AG10803 (cell line): ENCODE results near the gene CCL16.
A peak's percentile ranks its signal among the peaks of the same experiment; 100 is the strongest.

Experiments
- DNase-seq: peaks from one replicate; pipeline ENCODE4 v3.0.0; 2010; ENCODE audit warnings: low read depth
- H3K4me3 ChIP-seq: 2 replicates; pipeline ENCODE4 v1.5.1; 2011; ENCODE audit warnings: mild to moderate bottlenecking, low read length, control low read depth
- TF ChIP-seq, protein P1 (sequence below): conservative IDR thresholded peaks from 2 replicates; pipeline ENCODE4 v1.5.1; 2011; ENCODE audit warnings: mild to moderate bottlenecking, low read length, control low read depth, inconsistent platforms

The CCL16 gene

DNA sequence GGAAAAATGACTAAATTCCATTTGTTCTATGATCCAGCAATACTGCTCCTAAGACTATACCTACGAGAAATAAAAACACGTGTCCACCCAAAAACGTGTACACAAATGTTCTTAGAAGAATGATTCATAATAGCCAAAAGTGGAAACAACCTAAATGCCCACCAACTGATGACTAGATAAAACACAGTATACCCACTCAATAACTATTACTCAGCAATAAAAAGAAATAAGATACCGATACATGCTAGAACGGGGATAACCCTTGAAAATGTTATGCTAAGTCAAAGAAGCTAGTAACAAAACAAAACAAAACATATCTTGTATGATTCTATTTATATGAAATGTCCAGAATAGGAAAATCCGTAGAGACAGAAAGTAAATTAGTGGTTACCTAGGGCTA is 17.6 kb downstream of the CCL16 start:
- no peak overlapping the region for H3K4me3 ChIP-seq
- DNase-seq, result no peak
- TF ChIP-seq, protein P1, sequence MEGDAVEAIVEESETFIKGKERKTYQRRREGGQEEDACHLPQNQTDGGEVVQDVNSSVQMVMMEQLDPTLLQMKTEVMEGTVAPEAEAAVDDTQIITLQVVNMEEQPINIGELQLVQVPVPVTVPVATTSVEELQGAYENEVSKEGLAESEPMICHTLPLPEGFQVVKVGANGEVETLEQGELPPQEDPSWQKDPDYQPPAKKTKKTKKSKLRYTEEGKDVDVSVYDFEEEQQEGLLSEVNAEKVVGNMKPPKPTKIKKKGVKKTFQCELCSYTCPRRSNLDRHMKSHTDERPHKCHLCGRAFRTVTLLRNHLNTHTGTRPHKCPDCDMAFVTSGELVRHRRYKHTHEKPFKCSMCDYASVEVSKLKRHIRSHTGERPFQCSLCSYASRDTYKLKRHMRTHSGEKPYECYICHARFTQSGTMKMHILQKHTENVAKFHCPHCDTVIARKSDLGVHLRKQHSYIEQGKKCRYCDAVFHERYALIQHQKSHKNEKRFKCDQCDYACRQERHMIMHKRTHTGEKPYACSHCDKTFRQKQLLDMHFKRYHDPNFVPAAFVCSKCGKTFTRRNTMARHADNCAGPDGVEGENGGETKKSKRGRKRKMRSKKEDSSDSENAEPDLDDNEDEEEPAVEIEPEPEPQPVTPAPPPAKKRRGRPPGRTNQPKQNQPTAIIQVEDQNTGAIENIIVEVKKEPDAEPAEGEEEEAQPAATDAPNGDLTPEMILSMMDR, result no peak

DNA sequence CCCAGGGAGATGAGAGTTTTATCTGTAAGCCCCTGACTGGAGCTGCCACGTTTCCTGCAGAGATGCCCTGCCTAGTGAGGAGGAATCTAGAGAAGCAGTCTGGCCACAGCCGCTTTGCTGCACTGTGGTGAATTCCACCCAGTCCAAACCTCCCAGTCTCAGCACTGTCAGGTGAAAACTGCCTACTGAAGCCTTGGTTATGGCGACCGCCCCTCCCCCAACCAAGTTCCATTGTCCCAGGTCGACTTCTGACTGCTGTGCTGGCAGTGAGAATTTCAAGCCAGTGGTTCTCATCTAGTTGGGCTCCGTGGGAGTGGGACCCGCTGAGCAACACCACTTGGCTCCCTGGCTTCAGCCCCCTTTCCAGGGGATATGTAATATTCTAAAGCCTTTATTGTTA is 27.6 kb downstream of the CCL16 start:
- H3K4me3 ChIP-seq, result no peak overlapping the region
- TF ChIP-seq, protein P1, result no peak

DNA sequence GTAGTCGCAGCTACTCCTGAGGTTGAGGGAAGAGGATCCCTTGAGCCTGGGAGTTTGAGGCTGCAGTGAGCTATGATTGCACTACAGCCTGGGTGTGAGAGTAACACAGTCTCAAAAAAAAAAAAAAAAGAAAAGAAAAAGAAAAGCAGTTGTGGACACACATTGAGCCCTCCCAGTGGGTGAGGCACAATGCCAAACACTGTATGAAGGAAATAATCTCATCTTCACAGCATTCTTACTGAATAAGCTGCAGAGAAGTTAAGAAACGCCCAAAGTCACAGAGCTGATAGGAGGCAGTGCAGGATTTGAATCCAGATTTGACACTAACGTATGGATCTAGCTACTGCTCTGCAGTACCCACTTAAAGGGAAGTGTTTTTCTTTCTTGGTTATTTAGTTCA is 31.9 kb downstream of the CCL16 start:
- TF ChIP-seq, protein P1, result no peak
- DNase-seq, result no peak
- no peak overlapping the region for H3K4me3 ChIP-seq

More for the DNA sequence above, 27.6 kb downstream of the CCL16 start:
- DNase-seq, result no peak

DNA sequence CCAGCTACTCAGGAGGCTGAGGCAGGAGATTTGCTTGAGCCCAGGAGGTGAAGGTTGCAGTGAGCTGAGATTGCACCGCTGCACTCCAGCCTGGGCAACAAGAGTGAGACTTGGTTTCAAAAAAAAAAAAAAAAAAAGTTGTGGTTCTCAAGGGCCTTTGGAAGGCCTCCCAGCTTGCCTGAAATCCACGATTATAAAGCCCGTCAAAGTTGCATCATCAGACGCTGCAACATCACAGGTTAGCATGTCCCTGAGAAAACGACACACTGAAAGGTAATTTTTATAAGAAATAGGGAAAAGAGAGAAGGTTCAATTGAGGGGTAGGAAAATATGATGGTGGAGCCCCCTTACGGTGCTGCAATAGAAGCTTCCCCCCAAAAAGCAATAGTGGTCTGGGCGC is 33.2 kb downstream of the CCL16 start:
- TF ChIP-seq, protein P1, result no peak

DNA sequence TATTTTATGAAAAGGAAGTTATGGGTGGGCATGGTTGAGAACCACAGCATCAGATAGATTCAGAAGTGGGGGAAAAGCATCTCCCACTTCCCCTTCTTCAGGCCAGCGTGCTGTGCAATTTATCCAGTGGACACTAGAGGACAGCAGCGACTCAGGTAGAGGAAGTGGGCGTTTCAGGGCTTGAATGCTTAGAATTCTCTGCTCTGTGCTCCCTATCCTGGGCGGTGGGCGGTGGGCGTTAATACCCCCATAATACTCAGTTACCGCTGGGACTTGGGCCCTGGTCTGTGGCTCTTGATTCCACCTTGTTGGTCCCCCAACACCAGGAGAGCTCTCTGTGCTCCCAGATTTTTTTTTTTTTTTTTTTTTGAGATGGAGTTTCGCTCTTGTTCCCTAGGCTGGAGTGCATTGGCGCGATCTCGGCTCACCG is 34.1 kb downstream of the CCL16 start:
- DNase-seq, result peak; percentile 21
- no peak overlapping the region for H3K4me3 ChIP-seq
- TF ChIP-seq, protein P1, result peak; percentile 77

More for the DNA sequence above, 33.2 kb downstream of the CCL16 start:
- H3K4me3 ChIP-seq, result no peak overlapping the region
- no peak for DNase-seq

DNA sequence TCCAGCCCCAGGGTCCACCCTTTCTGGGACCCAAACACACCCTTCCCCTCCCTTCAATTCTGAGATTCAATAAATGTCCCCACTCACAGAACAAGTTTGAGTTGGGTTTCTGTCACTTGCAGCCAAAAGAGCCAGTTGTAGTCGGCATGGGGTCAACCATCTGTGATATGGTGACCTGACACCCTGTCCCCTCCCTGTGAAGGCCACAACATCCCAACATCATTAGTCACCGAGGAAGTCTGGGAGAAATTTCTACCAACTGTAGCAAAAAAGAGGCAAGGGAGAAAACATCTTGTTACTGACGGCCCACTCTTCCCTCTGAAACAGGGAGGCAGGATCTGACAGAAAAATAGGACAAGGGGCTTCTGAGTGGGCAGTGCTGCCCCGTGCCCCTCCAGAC is 37.1 kb downstream of the CCL16 start:
- TF ChIP-seq, protein P1, result no peak
- H3K4me3 ChIP-seq, result no peak overlapping the region
- DNase-seq, result no peak

DNA sequence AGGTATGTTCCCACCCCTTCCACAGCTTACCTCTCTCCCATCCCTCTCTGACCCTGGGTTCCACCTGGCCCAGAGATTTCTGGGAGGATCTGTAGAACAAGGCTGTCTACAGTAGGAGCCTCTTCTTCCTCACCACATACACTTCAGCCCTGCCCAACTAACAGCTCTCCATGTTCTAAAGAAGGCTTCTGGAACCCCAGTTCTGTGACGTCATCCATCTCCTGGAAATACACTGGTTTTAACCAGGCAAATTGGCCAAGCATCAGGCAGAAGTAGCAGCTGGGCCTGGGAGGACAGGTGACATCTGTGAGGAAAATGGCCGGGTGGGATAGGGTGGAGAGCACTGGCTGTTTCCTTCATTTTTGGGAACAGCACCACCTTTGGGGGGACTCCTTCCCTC is 37.8 kb downstream of the CCL16 start, which contains the start of gene LYZL6:
Gene LYZL6 (minus strand): TSS at position 177 of the 400 bp plus-strand sequence. CDS start 4,357 bp downstream, outside the sequence.
- no peak within 1 kb of the TSS for H3K4me3 ChIP-seq
- DNase-seq, result no peak
- TF ChIP-seq, protein P1, result no peak
